ENCODE measurements around the gene DLK2. TPM values are rescaled to one million over a fixed set of nuclear protein-coding genes. Genes with fewer than 3 reads are reported as not detected.
"Not testable (repeated sequence)": the region's sequence is repeated elsewhere in the genome, so short reads cannot be mapped to it uniquely, and the experiment has no call there.

DLK2 gene
- total RNA-seq, 1 donor from 2014 or later = 3.4 TPM

GRCh38 chr6:43428874-43429273, 26.5 kb downstream of the DLK2 start:
- H3K4me1 Mint-ChIP-seq (ENCODE audit: unreplicated experiment) = peaks cover 16% of the 10 kb centered on the region
- no peak for TF ChIP-seq CTCF (conservative IDR thresholded peaks at IDR 0.05)
- H3K4me3 Mint-ChIP-seq = peak overlapping the region; percentile 96
- H3K36me3 Mint-ChIP-seq = no peaks in the 10 kb centered on the region
- peak overlapping the region; percentile 97 for H3K27ac Mint-ChIP-seq
- H3K27me3 Mint-ChIP-seq = no peaks in the 10 kb centered on the region
- no peak for DNase-seq (ENCODE audit: extremely low spot score, unreplicated experiment)
- H3K9me3 Mint-ChIP-seq = peaks cover 3% of the 10 kb centered on the region

GRCh38 chr6:43428112-43428570, 27.2 kb downstream of the DLK2 start:
- no peaks in the 10 kb centered on the region for H3K36me3 Mint-ChIP-seq
- peak overlapping the region; percentile 97 for H3K27ac Mint-ChIP-seq
- H3K4me3 Mint-ChIP-seq = peak overlapping the region; percentile 96
- H3K4me1 Mint-ChIP-seq (ENCODE audit: unreplicated experiment) = peaks cover 16% of the 10 kb centered on the region
- no peak for TF ChIP-seq CTCF (conservative IDR thresholded peaks at IDR 0.05)
- no peaks in the 10 kb centered on the region for H3K27me3 Mint-ChIP-seq
- no peak for DNase-seq (ENCODE audit: extremely low spot score, unreplicated experiment)
- peaks cover 3% of the 10 kb centered on the region for H3K9me3 Mint-ChIP-seq

GRCh38 chr6:43427406-43428111, 27.8 kb downstream of the DLK2 start, which contains the start of gene ABCC10:
Gene ABCC10 (plus strand): TSS chr6:43427541. CDS start chr6:43427979, 438 bp downstream.
- Mint-ChIP-seq H3K36me3 (no peaks in the 10 kb centered on the region), H3K4me1 (ENCODE audit: unreplicated experiment) (peaks cover 16% of the 10 kb centered on the region), H3K27ac (peak within 1 kb of the TSS; percentile 97), H3K4me3 (peak within 1 kb of the TSS; percentile 96), H3K9me3 (peaks cover 3% of the 10 kb centered on the region), H3K27me3 (no peaks in the 10 kb centered on the region)
- DNase-seq (ENCODE audit: extremely low spot score, unreplicated experiment) = peak; percentile 94
- peak; percentile 68 for TF ChIP-seq CTCF (conservative IDR thresholded peaks at IDR 0.05)

- peak overlapping the region; percentile 97 for H3K27ac Mint-ChIP-seq
- peaks cover 3% of the 10 kb centered on the region for H3K9me3 Mint-ChIP-seq
- peak overlapping the region; percentile 96 for H3K4me3 Mint-ChIP-seq
- TF ChIP-seq CTCF (conservative IDR thresholded peaks at IDR 0.05) = no peak
- peaks cover 16% of the 10 kb centered on the region for H3K4me1 Mint-ChIP-seq (ENCODE audit: unreplicated experiment)
- no peak for DNase-seq (ENCODE audit: extremely low spot score, unreplicated experiment)
- H3K36me3 Mint-ChIP-seq = no peaks in the 10 kb centered on the region
- H3K27me3 Mint-ChIP-seq = no peaks in the 10 kb centered on the region
These were observed 28.4 kb downstream of the DLK2 start for GRCh38 chr6:43426928-43427405.

GRCh38 chr6:43425083-43425482, 30.3 kb downstream of the DLK2 start:
- H3K9me3 Mint-ChIP-seq; H3K27ac Mint-ChIP-seq; H3K27me3 Mint-ChIP-seq; H3K4me3 Mint-ChIP-seq; H3K36me3 Mint-ChIP-seq; DNase-seq (ENCODE audit: extremely low spot score, unreplicated experiment): not testable (repeated sequence)
- H3K4me1 Mint-ChIP-seq (ENCODE audit: unreplicated experiment) = peaks cover 16% of the 10 kb centered on the region

- Mint-ChIP-seq H3K27me3 (peaks cover 20% of the 10 kb centered on the region), H3K27ac (no peak overlapping the region), H3K9me3 (no peaks in the 10 kb centered on the region), H3K36me3 (no peaks in the 10 kb centered on the region), H3K4me3 (no peak overlapping the region), H3K4me1 (ENCODE audit: unreplicated experiment) (no peaks in the 10 kb centered on the region)
- TF ChIP-seq CTCF (conservative IDR thresholded peaks at IDR 0.05) = no peak
- no peak for DNase-seq (ENCODE audit: extremely low spot score, unreplicated experiment)
These were observed 33.5 kb downstream of the DLK2 start for GRCh38 chr6:43421831-43422230.
